Measurements from ENCODE around the gene ANO2. TPM values are rescaled to one million over a fixed set of nuclear protein-coding genes. Genes with fewer than 3 reads are reported as not detected.

ANO2 gene
- total and polyA plus RNA-seq, 2 experiments from 2014 or later: 0.21 TPM; not detected in 1

DNA sequence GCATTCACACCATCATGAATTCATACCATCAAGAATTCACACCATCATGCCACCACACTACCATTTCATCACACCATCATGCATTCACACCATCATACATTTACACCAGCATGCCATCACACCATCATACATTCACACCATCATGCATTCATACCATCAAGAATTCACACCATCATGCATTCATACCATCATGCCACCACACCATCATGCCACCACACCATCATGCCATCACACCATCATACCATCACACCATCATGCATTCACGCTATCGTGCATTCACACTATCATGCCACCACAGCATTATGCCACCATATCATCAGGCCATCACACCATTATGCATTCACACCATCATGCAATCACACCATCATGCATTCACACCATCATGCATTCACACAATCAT is 79.7 kb downstream of the ANO2 start:
- TF ChIP-seq, protein P1, sequence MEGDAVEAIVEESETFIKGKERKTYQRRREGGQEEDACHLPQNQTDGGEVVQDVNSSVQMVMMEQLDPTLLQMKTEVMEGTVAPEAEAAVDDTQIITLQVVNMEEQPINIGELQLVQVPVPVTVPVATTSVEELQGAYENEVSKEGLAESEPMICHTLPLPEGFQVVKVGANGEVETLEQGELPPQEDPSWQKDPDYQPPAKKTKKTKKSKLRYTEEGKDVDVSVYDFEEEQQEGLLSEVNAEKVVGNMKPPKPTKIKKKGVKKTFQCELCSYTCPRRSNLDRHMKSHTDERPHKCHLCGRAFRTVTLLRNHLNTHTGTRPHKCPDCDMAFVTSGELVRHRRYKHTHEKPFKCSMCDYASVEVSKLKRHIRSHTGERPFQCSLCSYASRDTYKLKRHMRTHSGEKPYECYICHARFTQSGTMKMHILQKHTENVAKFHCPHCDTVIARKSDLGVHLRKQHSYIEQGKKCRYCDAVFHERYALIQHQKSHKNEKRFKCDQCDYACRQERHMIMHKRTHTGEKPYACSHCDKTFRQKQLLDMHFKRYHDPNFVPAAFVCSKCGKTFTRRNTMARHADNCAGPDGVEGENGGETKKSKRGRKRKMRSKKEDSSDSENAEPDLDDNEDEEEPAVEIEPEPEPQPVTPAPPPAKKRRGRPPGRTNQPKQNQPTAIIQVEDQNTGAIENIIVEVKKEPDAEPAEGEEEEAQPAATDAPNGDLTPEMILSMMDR (IDR thresholded peaks at IDR 0.05; ENCODE audit: low read depth, low read length): no peak
- Histone ChIP-seq H3K4me1 (ENCODE audit: low read depth) (no peaks in the 10 kb centered on the region), H3K4me3 (no peak overlapping the region), H3K9me3 (ENCODE audit: low read depth) (no peaks in the 10 kb centered on the region), H3K27ac (no peak overlapping the region), H3K27me3 (no peaks in the 10 kb centered on the region), H3K36me3 (no peaks in the 10 kb centered on the region)
- no peak for DNase-seq (ENCODE audit: low read depth in 1 of 2, low spot score in 1 of 2)

DNA sequence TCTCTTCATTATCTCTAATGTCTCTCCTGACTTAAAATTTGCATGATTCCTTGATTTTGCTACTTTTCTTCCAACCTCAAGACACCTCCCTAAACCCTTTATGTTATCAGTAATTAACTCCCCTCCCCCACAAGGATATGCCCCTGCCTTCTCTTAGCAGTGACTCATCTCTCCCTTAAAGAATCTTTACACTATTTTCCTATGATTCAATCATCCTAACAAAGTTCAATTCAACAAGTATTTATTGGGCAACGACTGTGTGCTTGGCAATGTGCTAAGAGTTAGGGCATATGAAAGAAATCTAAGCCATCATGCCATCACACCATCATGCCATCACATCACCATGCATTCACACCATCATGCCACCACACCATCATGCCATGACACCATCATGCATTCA is 80.1 kb downstream of the ANO2 start:
- Histone ChIP-seq H3K27ac (no peak overlapping the region), H3K4me1 (ENCODE audit: low read depth) (no peaks in the 10 kb centered on the region), H3K9me3 (ENCODE audit: low read depth) (no peaks in the 10 kb centered on the region), H3K36me3 (no peaks in the 10 kb centered on the region), H3K4me3 (no peak overlapping the region), H3K27me3 (no peaks in the 10 kb centered on the region)
- no peak for DNase-seq (ENCODE audit: low read depth in 1 of 2, low spot score in 1 of 2)
- TF ChIP-seq, protein P1 (IDR thresholded peaks at IDR 0.05; ENCODE audit: low read depth, low read length): no peak

DNA sequence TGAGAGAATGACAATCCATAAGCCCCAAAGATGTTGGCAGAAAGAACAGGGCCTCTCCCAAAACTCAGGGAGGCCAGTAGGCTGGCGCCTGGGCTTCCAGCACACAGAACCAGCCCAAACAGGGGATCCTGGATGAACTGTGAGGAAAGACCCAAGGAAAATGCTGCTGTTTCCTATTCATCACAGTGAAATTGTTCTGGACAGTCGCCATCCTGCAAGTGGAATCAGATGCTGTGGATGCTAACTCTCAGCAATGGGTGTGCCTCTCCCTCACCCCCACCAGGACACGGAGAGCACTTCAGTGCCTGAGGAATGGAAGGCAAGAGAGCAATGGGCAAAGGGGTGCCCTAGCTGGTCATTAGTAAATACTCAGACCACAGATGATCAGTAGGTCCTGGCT is 80.8 kb downstream of the ANO2 start:
- TF ChIP-seq, protein P1 (IDR thresholded peaks at IDR 0.05; ENCODE audit: low read depth, low read length): no peak

DNA sequence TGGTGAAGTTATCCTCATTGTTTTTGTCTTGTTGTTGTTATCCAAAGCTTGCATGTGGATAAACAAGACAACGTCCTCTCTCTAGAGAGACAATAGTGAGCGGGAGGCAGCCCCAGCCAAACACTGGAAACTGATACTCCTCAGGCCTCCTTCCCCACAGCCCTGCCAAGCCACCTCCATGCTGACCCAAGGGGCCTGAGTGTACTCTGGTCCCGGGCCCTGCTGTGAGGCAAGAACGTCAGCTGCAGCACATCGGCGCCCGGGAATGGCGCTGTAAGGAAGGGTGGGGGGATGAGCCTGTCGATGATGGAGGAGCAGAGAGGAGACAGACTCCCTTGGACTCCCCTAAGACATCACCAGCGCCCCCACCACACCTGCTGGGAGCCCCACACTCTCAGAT is 83.6 kb downstream of the ANO2 start:
- no peaks in the 10 kb centered on the region for H3K4me1 ChIP-seq (ENCODE audit: low read depth)
- DNase-seq (ENCODE audit: low read depth in 1 of 2, low spot score in 1 of 2): no peak
- H3K27me3 ChIP-seq: no peaks in the 10 kb centered on the region
- no peaks in the 10 kb centered on the region for H3K36me3 ChIP-seq
- H3K9me3 ChIP-seq (ENCODE audit: low read depth): no peaks in the 10 kb centered on the region
- no peak overlapping the region for H3K27ac ChIP-seq
- TF ChIP-seq, protein P1 (IDR thresholded peaks at IDR 0.05; ENCODE audit: low read depth, low read length): no peak
- no peak overlapping the region for H3K4me3 ChIP-seq

More for the DNA sequence above, 80.8 kb downstream of the ANO2 start:
- H3K27me3 ChIP-seq: no peaks in the 10 kb centered on the region
- no peak overlapping the region for H3K4me3 ChIP-seq
- H3K4me1 ChIP-seq (ENCODE audit: low read depth): no peaks in the 10 kb centered on the region
- DNase-seq (ENCODE audit: low read depth in 1 of 2, low spot score in 1 of 2): no peak
- H3K36me3 ChIP-seq: no peaks in the 10 kb centered on the region
- no peaks in the 10 kb centered on the region for H3K9me3 ChIP-seq (ENCODE audit: low read depth)
- no peak overlapping the region for H3K27ac ChIP-seq

DNA sequence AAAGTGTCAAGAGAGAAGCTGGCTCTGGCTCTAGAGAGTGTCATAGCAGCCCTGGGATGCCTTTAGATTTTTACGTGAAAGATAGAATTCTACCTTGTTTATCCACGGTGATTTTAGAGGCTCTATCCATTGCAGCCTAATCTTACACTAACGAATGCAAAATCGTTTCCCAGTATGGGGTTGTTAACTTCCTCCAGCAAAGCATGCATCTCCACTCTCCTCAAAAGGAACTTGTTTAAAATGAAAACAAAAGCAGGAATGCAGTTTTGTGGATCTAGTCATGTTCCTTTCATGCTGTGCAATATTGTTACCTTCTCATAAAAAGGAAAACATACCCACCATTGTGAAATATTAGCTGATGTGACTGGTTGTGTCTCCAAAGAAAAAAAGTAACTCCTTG is 88.4 kb downstream of the ANO2 start:
- H3K4me3 ChIP-seq: no peak overlapping the region

More for the DNA sequence above, 88.4 kb downstream of the ANO2 start:
- Histone ChIP-seq H3K4me1 (ENCODE audit: low read depth) (no peaks in the 10 kb centered on the region), H3K9me3 (ENCODE audit: low read depth) (no peaks in the 10 kb centered on the region), H3K27me3 (no peaks in the 10 kb centered on the region), H3K36me3 (no peaks in the 10 kb centered on the region), H3K27ac (no peak overlapping the region)
- DNase-seq (ENCODE audit: low read depth in 1 of 2, low spot score in 1 of 2): no peak
- TF ChIP-seq, protein P1 (IDR thresholded peaks at IDR 0.05; ENCODE audit: low read depth, low read length): no peak

Data from cardiac muscle cell (in vitro differentiated cells and primary cell).